SK-N-SH (cell line): Measurements from ENCODE around the gene TMCO4. TPM values are rescaled to one million over a fixed set of nuclear protein-coding genes. Genes with fewer than 3 reads are reported as not detected.

Experiments
- CTCF ChIA-PET: fragments of 300-600, 350-600 bp; formaldehyde crosslinking; extraction: SDS; loops from one replicate; lab custom pipeline; 2021; lab: Yijun Ruan, JAX
- POLR2A ChIA-PET: fragments of 350-600 bp; sonication (Branson Sonifier 250); formaldehyde crosslinking; extraction: SDS; loops from one replicate; lab custom pipeline; 2020; ENCODE audit warnings: antibody characterized with exemption, inconsistent platforms; lab: Yijun Ruan, JAX
- DNase-seq: peaks from one replicate; pipeline ENCODE4 v3.0.0; 2012
- H2AFZ ChIP-seq: fragments of 200-600 bp; sonication (generic); 2 replicates; pipeline ENCODE4 v1.8.1; 2016; ENCODE audit warnings: antibody characterized with exemption, mild to moderate bottlenecking, low read depth
- H3F3A ChIP-seq: fragments of 200-600 bp; sonication (generic); replicated peaks from 2 replicates; pipeline ENCODE3; 2016; ENCODE audit warnings: antibody characterized with exemption, mild to moderate bottlenecking; ENCODE audit not compliant: insufficient read depth
- H3K27ac ChIP-seq, 2 experiments: fragments of 200-500 bp in 1 of 2; fragments of 200-600 bp in 1 of 2; sonication (Bioruptor generic) in 1 of 2; sonication (generic), shearing (Covaris generic) in 1 of 2; 2 replicates each; pipeline versions ENCODE4 v1.5.1 to v1.6.1; 2014 to 2016; ENCODE audit warnings: low read depth in 2 of 2, inconsistent platforms in 1 of 2, low read length in 1 of 2, mild to moderate bottlenecking in 1 of 2, mixed read lengths in 1 of 2
- H3K27me3 ChIP-seq: fragments of 200-600 bp; sonication (generic), shearing (Covaris generic); 2 replicates; pipeline ENCODE4 v1.6.1; 2016; ENCODE audit warnings: mixed run types; ENCODE audit not compliant: insufficient read depth
- H3K36me3 ChIP-seq, 2 experiments: fragments of 200-500 bp in 1 of 2; fragments of 200-600 bp in 1 of 2; sonication (Bioruptor generic) in 1 of 2; sonication (generic) in 1 of 2; replicated peaks in 1 of 2; 2 replicates each; pipeline versions ENCODE3 to v1.5.1; 2014 to 2016; ENCODE audit warnings: low read length in 1 of 2, mild to moderate bottlenecking in 1 of 2; ENCODE audit not compliant: insufficient read depth in 2 of 2, control insufficient read depth in 1 of 2
- H3K4me1 ChIP-seq, 2 experiments: fragments of 200-500 bp in 1 of 2; fragments of 200-600 bp in 1 of 2; sonication (Bioruptor generic) in 1 of 2; sonication (generic), shearing (Covaris generic) in 1 of 2; 2 replicates each; pipeline versions ENCODE4 v1.5.1 to v1.6.1; 2014 to 2016; ENCODE audit warnings: low read depth in 1 of 2, low read length in 1 of 2, mixed run types in 1 of 2; ENCODE audit not compliant: insufficient read depth in 2 of 2, control insufficient read depth in 1 of 2
- H3K4me2 ChIP-seq: fragments of 200-600 bp; sonication (generic), shearing (Covaris generic); 2 replicates; pipeline ENCODE4 v1.6.1; 2017; ENCODE audit warnings: mixed run types
- H3K4me3 ChIP-seq, 2 experiments: fragments of 200-500 bp in 1 of 2; fragments of 200-600 bp in 1 of 2; sonication (Bioruptor generic) in 1 of 2; sonication (generic), shearing (Covaris generic) in 1 of 2; 2 replicates each; pipeline versions ENCODE4 v1.5.1 to v1.8.1; 2014 to 2016; ENCODE audit warnings: low read depth in 2 of 2, inconsistent platforms in 1 of 2, low read length in 1 of 2, mild to moderate bottlenecking in 1 of 2, mixed read lengths in 1 of 2, moderate library complexity in 1 of 2
- H3K79me2 ChIP-seq: fragments of 200-600 bp; sonication (generic); 2 replicates; pipeline ENCODE4 v1.8.1; 2017; ENCODE audit warnings: mild to moderate bottlenecking; ENCODE audit not compliant: insufficient read depth
- H3K9ac ChIP-seq: fragments of 200-600 bp; sonication (generic); 2 replicates; pipeline ENCODE4 v1.6.1; 2017; ENCODE audit warnings: mixed run types
- H3K9me2 ChIP-seq: fragments of 200-600 bp; sonication (generic); 2 replicates; pipeline ENCODE4 v1.6.1; 2017; ENCODE audit warnings: mixed run types
- H3K9me3 ChIP-seq: fragments of 200-600 bp; sonication (generic); 2 replicates; pipeline ENCODE4 v1.6.1; 2017; ENCODE audit warnings: mixed run types, mild to moderate bottlenecking, moderate library complexity
- H4K20me1 ChIP-seq: fragments of 200-600 bp; sonication (generic); 2 replicates; pipeline ENCODE4 v1.6.1; 2017; ENCODE audit warnings: mild to moderate bottlenecking, mixed run types; ENCODE audit not compliant: insufficient read depth
- CTCF ChIP-seq: fragments of 200-600 bp; sonication (generic); IDR thresholded peaks from 2 replicates; pipeline ENCODE4 v1.6.1; 2017; ENCODE audit warnings: antibody characterized with exemption, mild to moderate bottlenecking, moderate library complexity
- ELF1 ChIP-seq: IDR thresholded peaks from 2 replicates; pipeline ENCODE4 v1.4.0; 2012
- FOXJ3 ChIP-seq: sonication (generic); formaldehyde crosslinking; IDR thresholded peaks from 2 replicates; pipeline ENCODE4 v1.5.1; 2020; ENCODE audit warnings: mild to moderate bottlenecking, missing genetic modification reagents
- GABPA ChIP-seq: IDR thresholded peaks from 2 replicates; pipeline ENCODE4 v1.4.0; 2012; ENCODE audit warnings: low read depth, mild to moderate bottlenecking
- NFIC ChIP-seq: IDR thresholded peaks from 2 replicates; pipeline ENCODE4 v1.4.0; 2012; ENCODE audit warnings: borderline replicate concordance
- POLR2AphosphoS5 ChIP-seq: IDR thresholded peaks from 2 replicates; pipeline ENCODE4 v1.6.1; 2012; ENCODE audit warnings: low read depth, low read length
- RFX5 ChIP-seq: IDR thresholded peaks from 2 replicates; pipeline ENCODE4 v1.6.1; 2012; ENCODE audit warnings: mild to moderate bottlenecking, improper control_type of control experiment, low read length
- RXRA ChIP-seq: IDR thresholded peaks from 2 replicates; pipeline ENCODE4 v1.4.0; 2012; ENCODE audit warnings: low read depth, mild to moderate bottlenecking, borderline replicate concordance
- SIN3A ChIP-seq: IDR thresholded peaks from 2 replicates; pipeline ENCODE4 v1.6.1; 2012; ENCODE audit warnings: low read depth, mild to moderate bottlenecking, low read length, moderate library complexity, borderline replicate concordance
- SMC3 ChIP-seq: IDR thresholded peaks from 2 replicates; pipeline ENCODE4 v1.6.1; 2012; ENCODE audit warnings: low read depth, low read length, improper control_type of control experiment
- TAF1 ChIP-seq: IDR thresholded peaks from 2 replicates; pipeline ENCODE4 v1.6.1; 2012; ENCODE audit warnings: low read depth, mild to moderate bottlenecking, low read length, moderate library complexity, borderline replicate concordance
- TCF12 ChIP-seq: IDR thresholded peaks from 2 replicates; pipeline ENCODE4 v1.4.0; 2012
- TEAD4 ChIP-seq: IDR thresholded peaks from 2 replicates; pipeline ENCODE4 v1.4.0; 2012; ENCODE audit warnings: mild to moderate bottlenecking, borderline replicate concordance; ENCODE audit not compliant: insufficient read depth
- USF2 ChIP-seq: fragments of 150-350 bp; IDR thresholded peaks from 2 replicates; pipeline ENCODE4 v1.6.1; 2017; ENCODE audit warnings: antibody characterized with exemption, low read length, low read depth, borderline replicate concordance
- YY1 ChIP-seq: IDR thresholded peaks from 2 replicates; pipeline ENCODE4 v1.4.0; 2012; ENCODE audit warnings: low read depth, mild to moderate bottlenecking
- WGBS: methylation state at CpG from one replicate; pipeline ENCODE4 v1.1.6; 2017; ENCODE audit warnings: low lambda C conversion rate; 5-methylcytosine and 5-hydroxymethylcytosine counted together
- polyA plus RNA-seq, 3 experiments: library from polyadenylated mRNA; depleted of rRNA; stranded (reverse); fragments of >200 nt; gene quantifications; 2 replicates each; pipeline ENCODE4 v1.2.3, GENCODE V29; 2012
- TF ChIP-seq, protein P1 (sequence below): IDR thresholded peaks from 2 replicates; pipeline ENCODE4 v1.6.1; 2012; ENCODE audit warnings: mild to moderate bottlenecking, low read depth, low read length, moderate library complexity
- TF ChIP-seq, protein P2 (sequence below): IDR thresholded peaks from 2 replicates; pipeline ENCODE4 v1.4.0; 2012; ENCODE audit warnings: low read depth
- TF ChIP-seq, protein P3 (sequence below): IDR thresholded peaks from 2 replicates; pipeline ENCODE4; 2012

TMCO4 gene
- polyA plus RNA-seq, 1 of the 3 experiments (the other 2 are of a cell fraction), result 4.2 TPM

GRCh38 chr1:19765623-19766022, 34.1 kb downstream of the TMCO4 start (continued):
- TF ChIP-seq, protein P1, sequence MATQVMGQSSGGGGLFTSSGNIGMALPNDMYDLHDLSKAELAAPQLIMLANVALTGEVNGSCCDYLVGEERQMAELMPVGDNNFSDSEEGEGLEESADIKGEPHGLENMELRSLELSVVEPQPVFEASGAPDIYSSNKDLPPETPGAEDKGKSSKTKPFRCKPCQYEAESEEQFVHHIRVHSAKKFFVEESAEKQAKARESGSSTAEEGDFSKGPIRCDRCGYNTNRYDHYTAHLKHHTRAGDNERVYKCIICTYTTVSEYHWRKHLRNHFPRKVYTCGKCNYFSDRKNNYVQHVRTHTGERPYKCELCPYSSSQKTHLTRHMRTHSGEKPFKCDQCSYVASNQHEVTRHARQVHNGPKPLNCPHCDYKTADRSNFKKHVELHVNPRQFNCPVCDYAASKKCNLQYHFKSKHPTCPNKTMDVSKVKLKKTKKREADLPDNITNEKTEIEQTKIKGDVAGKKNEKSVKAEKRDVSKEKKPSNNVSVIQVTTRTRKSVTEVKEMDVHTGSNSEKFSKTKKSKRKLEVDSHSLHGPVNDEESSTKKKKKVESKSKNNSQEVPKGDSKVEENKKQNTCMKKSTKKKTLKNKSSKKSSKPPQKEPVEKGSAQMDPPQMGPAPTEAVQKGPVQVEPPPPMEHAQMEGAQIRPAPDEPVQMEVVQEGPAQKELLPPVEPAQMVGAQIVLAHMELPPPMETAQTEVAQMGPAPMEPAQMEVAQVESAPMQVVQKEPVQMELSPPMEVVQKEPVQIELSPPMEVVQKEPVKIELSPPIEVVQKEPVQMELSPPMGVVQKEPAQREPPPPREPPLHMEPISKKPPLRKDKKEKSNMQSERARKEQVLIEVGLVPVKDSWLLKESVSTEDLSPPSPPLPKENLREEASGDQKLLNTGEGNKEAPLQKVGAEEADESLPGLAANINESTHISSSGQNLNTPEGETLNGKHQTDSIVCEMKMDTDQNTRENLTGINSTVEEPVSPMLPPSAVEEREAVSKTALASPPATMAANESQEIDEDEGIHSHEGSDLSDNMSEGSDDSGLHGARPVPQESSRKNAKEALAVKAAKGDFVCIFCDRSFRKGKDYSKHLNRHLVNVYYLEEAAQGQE, result peak; percentile 56; the same call in 1 of the 2 replicates
- peak; percentile 78 for TF ChIP-seq TCF12
- TF ChIP-seq TEAD4, result peak; percentile 80
- TF ChIP-seq, protein P2, sequence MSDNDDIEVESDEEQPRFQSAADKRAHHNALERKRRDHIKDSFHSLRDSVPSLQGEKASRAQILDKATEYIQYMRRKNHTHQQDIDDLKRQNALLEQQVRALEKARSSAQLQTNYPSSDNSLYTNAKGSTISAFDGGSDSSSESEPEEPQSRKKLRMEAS, result peak; percentile 27; the same call in 1 of the 2 replicates
- TF ChIP-seq, protein P3, sequence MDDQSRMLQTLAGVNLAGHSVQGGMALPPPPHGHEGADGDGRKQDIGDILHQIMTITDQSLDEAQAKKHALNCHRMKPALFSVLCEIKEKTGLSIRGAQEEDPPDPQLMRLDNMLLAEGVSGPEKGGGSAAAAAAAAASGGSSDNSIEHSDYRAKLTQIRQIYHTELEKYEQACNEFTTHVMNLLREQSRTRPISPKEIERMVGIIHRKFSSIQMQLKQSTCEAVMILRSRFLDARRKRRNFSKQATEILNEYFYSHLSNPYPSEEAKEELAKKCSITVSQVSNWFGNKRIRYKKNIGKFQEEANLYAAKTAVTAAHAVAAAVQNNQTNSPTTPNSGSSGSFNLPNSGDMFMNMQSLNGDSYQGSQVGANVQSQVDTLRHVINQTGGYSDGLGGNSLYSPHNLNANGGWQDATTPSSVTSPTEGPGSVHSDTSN, result peak; percentile 71
- TF ChIP-seq NFIC, result peak; percentile 76; the same call in 1 of the 2 replicates
- peak; percentile 86; the same call in 1 of the 2 replicates for TF ChIP-seq RXRA
- no peak for TF ChIP-seq GABPA

DNA sequence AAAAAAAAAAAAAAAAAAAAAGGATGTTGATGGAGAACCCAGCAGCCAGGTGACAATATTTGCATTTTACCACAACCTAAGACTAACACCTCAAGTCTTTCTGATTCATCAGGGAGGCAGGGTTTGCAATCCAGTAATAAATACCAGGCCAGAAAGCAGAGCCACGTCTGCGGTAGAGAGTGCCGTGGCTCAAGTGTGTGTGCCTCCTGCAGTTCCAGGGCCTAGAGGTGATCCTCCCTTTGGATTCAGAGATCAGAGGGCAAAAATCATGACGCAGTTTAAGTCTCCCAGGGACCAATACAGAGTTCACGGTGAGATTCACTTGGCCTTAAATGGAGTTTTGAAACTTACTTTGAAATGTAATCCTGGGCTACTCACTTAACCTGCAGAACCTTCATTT, 34.9 kb downstream of the TMCO4 start:
- Histone ChIP-seq H3F3A (peaks cover 13% of the 10 kb centered on the region), H3K9ac (peak overlapping the region; percentile 30; the same call in 1 of the 2 replicates), H3K9me3 (no peaks in the 10 kb centered on the region), H3K27ac (peak overlapping the region in 1 of 2 experiments; percentile 84; a peak in 2 of 4 replicates), H4K20me1 (no peaks in the 10 kb centered on the region), H3K36me3 (no peaks in the 10 kb centered on the region), H2AFZ (peak overlapping the region; percentile 77), H3K4me2 (peak overlapping the region; percentile 43; the same call in 1 of the 2 replicates), H3K4me1 (peaks cover 2 to 26% of the 10 kb centered on the region in 2 experiments; a peak in 2 of 4 replicates), H3K79me2 (no peaks in the 10 kb centered on the region), H3K27me3 (no peaks in the 10 kb centered on the region), H3K4me3 (no peak overlapping the region), H3K9me2 (no peaks in the 10 kb centered on the region)
- CTCF ChIA-PET, result interaction anchor here (1.5 kb wide), 2 partner anchors 21 to 47 kb away, joined by 4 read pairs; no protein-coding TSS in a partner anchor
- POLR2A ChIA-PET, result no interaction called here
- no peak for DNase-seq
- 88% methylated on average over 5 of the region's 5 CpGs for WGBS
- no peak for TF ChIP-seq ELF1
- no peak for TF ChIP-seq FOXJ3
- TF ChIP-seq RXRA, result no peak
- TF ChIP-seq SIN3A, result no peak
- TF ChIP-seq NFIC, result no peak
- no peak for TF ChIP-seq YY1
- TF ChIP-seq TAF1, result no peak
- no peak for TF ChIP-seq RFX5
- TF ChIP-seq, protein P1, result no peak
- TF ChIP-seq SMC3, result no peak
- TF ChIP-seq, protein P2, result no peak
- TF ChIP-seq POLR2AphosphoS5, result no peak
- no peak for TF ChIP-seq CTCF
- TF ChIP-seq USF2, result no peak
